Measurements from ENCODE around the gene NKRF.

- TF ChIP-seq CTCF (IDR thresholded peaks at IDR 0.05; ENCODE audit: insufficient read depth, low read depth, low read length) (no peak), EZH2 (IDR thresholded peaks at IDR 0.05; ENCODE audit: insufficient read depth, low read length) (no peak)
Observed at GRCh38 chrX:119602701-119603255, 3.4 kb downstream of the NKRF start.

Data from astrocyte (in vitro differentiated cells and primary cell).